ENCODE data around the gene CCDC32.

CCDC32 gene

DNA sequence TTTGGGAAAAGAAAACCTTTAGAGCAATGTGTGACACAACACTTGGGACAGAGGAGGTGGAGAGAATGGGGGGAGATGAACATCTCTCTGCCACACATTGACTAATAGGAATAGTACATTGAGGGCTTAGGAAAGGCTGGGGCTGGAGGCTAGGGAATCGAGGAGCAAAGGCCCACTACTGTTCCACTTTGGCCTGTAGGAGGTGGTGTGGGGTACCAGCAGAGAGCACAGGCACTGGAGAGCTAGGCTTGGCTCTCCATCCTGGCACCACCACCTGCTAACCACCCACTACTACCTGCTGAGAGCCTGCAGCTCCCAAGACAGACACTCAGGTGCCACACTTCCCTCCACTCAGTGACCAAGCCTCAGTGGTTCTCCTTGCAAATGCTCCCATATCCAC lies 19.4 kb downstream of the CCDC32 start:
- peaks cover 12% of the 10 kb centered on the region for H3K4me1 ChIP-seq (ENCODE audit: insufficient read depth, low read length, poor library complexity, severe bottlenecking)
- H3F3A ChIP-seq (ENCODE audit: low read depth) = no peaks in the 10 kb centered on the region
- no peak overlapping the region for H3K4me2 ChIP-seq (ENCODE audit: low read depth, low read length, poor library complexity, severe bottlenecking)

DNA sequence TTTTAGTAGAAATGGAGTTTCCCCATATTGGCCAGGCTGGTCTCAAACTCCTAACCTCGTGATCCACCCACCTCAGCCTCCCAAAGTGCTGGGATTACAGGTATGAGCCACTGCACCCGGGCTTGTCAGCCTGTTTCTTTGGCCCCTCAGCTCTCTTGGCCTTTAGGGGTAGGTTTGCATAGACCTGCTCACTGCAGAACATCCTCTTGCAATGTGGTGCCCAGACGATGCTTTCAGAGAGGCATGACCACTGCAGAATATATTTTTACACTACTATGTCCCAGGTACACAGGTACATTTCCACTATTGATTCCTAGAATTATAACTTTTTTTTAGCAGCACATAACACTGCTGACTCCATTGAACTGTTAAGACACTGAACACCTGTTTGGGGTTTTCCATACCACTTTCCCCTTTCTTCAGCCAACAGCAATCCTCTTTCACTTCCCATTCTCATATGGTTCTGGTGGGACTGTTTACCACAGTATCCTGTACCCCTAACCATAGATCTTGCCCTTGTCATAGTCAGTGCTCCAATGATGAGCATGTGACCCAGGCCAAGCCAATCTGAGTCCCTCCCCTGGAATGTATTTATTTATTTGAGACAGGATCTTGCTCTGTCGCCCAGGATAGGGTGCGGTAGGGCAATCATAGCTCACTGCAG lies 21.1 kb downstream of the CCDC32 start:
- Histone ChIP-seq H3K9me3 (ENCODE audit: insufficient read depth, low read depth, low read length) (no peaks in the 10 kb centered on the region), H2AFZ (ENCODE audit: low read length) (no peak overlapping the region), H3K9me2 (replicated peaks; ENCODE audit: low read depth, low read length) (no peaks in the 10 kb centered on the region), H3K4me1 (ENCODE audit: insufficient read depth, low read length, poor library complexity, severe bottlenecking) (peaks cover 12% of the 10 kb centered on the region), H4K20me1 (ENCODE audit: insufficient read depth, low read length, poor library complexity, severe bottlenecking) (no peaks in the 10 kb centered on the region), H3K4me3 (ENCODE audit: low read length, poor library complexity, severe bottlenecking) (no peak overlapping the region), H3K27me3 (ENCODE audit: insufficient read depth, low read length, poor library complexity, severe bottlenecking) (no peaks in the 10 kb centered on the region), H3K9ac (ENCODE audit: low read depth, low read length, poor library complexity, severe bottlenecking) (no peak overlapping the region), H3K79me2 (ENCODE audit: insufficient read depth, low read length) (no peaks in the 10 kb centered on the region), H3K36me3 (ENCODE audit: insufficient read depth, low read length) (peaks cover 5% of the 10 kb centered on the region; the same call in 1 of the 2 replicates), H3F3A (ENCODE audit: low read depth) (no peaks in the 10 kb centered on the region), H3K4me2 (ENCODE audit: low read depth, low read length, poor library complexity, severe bottlenecking) (no peak overlapping the region)
- TF ChIP-seq EZH2phosphoT487 (IDR thresholded peaks at IDR 0.05; ENCODE audit: borderline replicate concordance) = no peak
- TF ChIP-seq, protein P1, sequence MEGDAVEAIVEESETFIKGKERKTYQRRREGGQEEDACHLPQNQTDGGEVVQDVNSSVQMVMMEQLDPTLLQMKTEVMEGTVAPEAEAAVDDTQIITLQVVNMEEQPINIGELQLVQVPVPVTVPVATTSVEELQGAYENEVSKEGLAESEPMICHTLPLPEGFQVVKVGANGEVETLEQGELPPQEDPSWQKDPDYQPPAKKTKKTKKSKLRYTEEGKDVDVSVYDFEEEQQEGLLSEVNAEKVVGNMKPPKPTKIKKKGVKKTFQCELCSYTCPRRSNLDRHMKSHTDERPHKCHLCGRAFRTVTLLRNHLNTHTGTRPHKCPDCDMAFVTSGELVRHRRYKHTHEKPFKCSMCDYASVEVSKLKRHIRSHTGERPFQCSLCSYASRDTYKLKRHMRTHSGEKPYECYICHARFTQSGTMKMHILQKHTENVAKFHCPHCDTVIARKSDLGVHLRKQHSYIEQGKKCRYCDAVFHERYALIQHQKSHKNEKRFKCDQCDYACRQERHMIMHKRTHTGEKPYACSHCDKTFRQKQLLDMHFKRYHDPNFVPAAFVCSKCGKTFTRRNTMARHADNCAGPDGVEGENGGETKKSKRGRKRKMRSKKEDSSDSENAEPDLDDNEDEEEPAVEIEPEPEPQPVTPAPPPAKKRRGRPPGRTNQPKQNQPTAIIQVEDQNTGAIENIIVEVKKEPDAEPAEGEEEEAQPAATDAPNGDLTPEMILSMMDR (conservative IDR thresholded peaks at IDR 0.05; ENCODE audit: low read length) = no peak

More for the DNA sequence above, 19.4 kb downstream of the CCDC32 start:
- H2AFZ ChIP-seq (ENCODE audit: low read length) = no peak overlapping the region
- H3K9me2 ChIP-seq (replicated peaks; ENCODE audit: low read depth, low read length) = no peaks in the 10 kb centered on the region
- H3K9ac ChIP-seq (ENCODE audit: low read depth, low read length, poor library complexity, severe bottlenecking) = no peak overlapping the region
- no peaks in the 10 kb centered on the region for H3K27me3 ChIP-seq (ENCODE audit: insufficient read depth, low read length, poor library complexity, severe bottlenecking)
- H3K36me3 ChIP-seq (ENCODE audit: insufficient read depth, low read length) = peaks cover 5% of the 10 kb centered on the region; the same call in 1 of the 2 replicates
- H3K4me3 ChIP-seq (ENCODE audit: low read length, poor library complexity, severe bottlenecking) = no peak overlapping the region
- no peaks in the 10 kb centered on the region for H3K9me3 ChIP-seq (ENCODE audit: insufficient read depth, low read depth, low read length)
- H3K79me2 ChIP-seq (ENCODE audit: insufficient read depth, low read length) = no peaks in the 10 kb centered on the region
- TF ChIP-seq, protein P1 (conservative IDR thresholded peaks at IDR 0.05; ENCODE audit: low read length) = peak; percentile 15; the same call in 1 of the 2 replicates
- no peak for TF ChIP-seq EZH2phosphoT487 (IDR thresholded peaks at IDR 0.05; ENCODE audit: borderline replicate concordance)
- H4K20me1 ChIP-seq (ENCODE audit: insufficient read depth, low read length, poor library complexity, severe bottlenecking) = no peaks in the 10 kb centered on the region

DNA sequence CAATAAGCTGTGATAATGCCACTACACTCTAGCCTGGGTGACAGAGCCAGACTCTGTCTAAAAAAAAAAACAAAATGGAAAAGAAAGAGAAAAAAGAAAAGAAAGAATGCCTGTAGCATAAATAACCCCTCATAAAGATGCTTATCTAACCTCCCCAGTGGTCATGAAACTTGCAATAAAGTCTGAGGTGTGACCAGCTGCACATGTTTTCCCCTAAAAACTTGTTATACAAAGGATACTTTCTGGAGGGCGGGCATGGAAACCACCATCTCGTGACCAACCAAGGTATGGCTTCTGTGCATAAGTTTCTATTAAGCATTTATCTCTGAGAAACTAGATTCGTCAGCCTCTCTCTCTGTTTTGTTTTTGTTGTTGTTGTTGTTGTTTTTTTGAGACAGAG lies 21.8 kb downstream of the CCDC32 start:
- Histone ChIP-seq H3K9me3 (ENCODE audit: insufficient read depth, low read depth, low read length) (no peaks in the 10 kb centered on the region), H3K4me2 (ENCODE audit: low read depth, low read length, poor library complexity, severe bottlenecking) (peak overlapping the region; percentile 32), H3K27me3 (ENCODE audit: insufficient read depth, low read length, poor library complexity, severe bottlenecking) (no peaks in the 10 kb centered on the region), H3K9me2 (replicated peaks; ENCODE audit: low read depth, low read length) (no peaks in the 10 kb centered on the region), H3K4me3 (ENCODE audit: low read length, poor library complexity, severe bottlenecking) (no peak overlapping the region), H2AFZ (ENCODE audit: low read length) (no peak overlapping the region), H3K4me1 (ENCODE audit: insufficient read depth, low read length, poor library complexity, severe bottlenecking) (peaks cover 12% of the 10 kb centered on the region), H3K79me2 (ENCODE audit: insufficient read depth, low read length) (no peaks in the 10 kb centered on the region), H3K36me3 (ENCODE audit: insufficient read depth, low read length) (peaks cover 5% of the 10 kb centered on the region; the same call in 1 of the 2 replicates), H3F3A (ENCODE audit: low read depth) (no peaks in the 10 kb centered on the region), H3K9ac (ENCODE audit: low read depth, low read length, poor library complexity, severe bottlenecking) (no peak overlapping the region), H4K20me1 (ENCODE audit: insufficient read depth, low read length, poor library complexity, severe bottlenecking) (no peaks in the 10 kb centered on the region)
- TF ChIP-seq, protein P1 (conservative IDR thresholded peaks at IDR 0.05; ENCODE audit: low read length) = no peak
- TF ChIP-seq EZH2phosphoT487 (IDR thresholded peaks at IDR 0.05; ENCODE audit: borderline replicate concordance) = no peak
